Large intestine (tissue), 3 donors: ENCODE measurements around the gene INO80. TPM values are rescaled to one million over a fixed set of nuclear protein-coding genes. Genes with fewer than 3 reads are reported as not detected.

Experiments
- DNase-seq, 2 donors: peaks; one replicate each; pipeline versions ENCODE4 v3.0.0 to v3.0.0-alpha.2; 2013
- H3K27ac ChIP-seq: one replicate; pipeline ENCODE4 v1.5.1; 2013; ENCODE audit warnings: low read length
- H3K27me3 ChIP-seq: 2 replicates; pipeline ENCODE4 v1.6.1; 2013; ENCODE audit warnings: low read length; ENCODE audit not compliant: control insufficient read depth, insufficient read depth
- H3K36me3 ChIP-seq: 2 replicates; pipeline ENCODE4 v1.6.1; 2013; ENCODE audit warnings: low read length; ENCODE audit not compliant: control insufficient read depth, insufficient read depth
- H3K4me1 ChIP-seq: one replicate; pipeline ENCODE4 v1.6.1; 2013; ENCODE audit warnings: low read length; ENCODE audit not compliant: control insufficient read depth, insufficient read depth
- H3K4me3 ChIP-seq: one replicate; pipeline ENCODE4 v1.5.1; 2013; ENCODE audit warnings: low read length
- H3K9me3 ChIP-seq: one replicate; pipeline ENCODE4 v1.6.1; 2013; ENCODE audit warnings: mild to moderate bottlenecking, low read depth, low read length, moderate library complexity; ENCODE audit not compliant: control insufficient read depth
- WGBS: methylation state at CpG from one replicate; pipeline ENCODE4 v1.1.5; 2013; ENCODE audit warnings: low lambda C conversion rate; ENCODE audit not compliant: insufficient coverage; 5-methylcytosine and 5-hydroxymethylcytosine counted together
- polyA plus RNA-seq: library from polyadenylated mRNA; unstranded; fragments of 120-200 nt; gene quantifications from one replicate; pipeline ENCODE4 v1.2.1, GENCODE V29; 2013

Gene INO80
- polyA plus RNA-seq, 1 donor = 18.2 TPM

GRCh38 chr15:40942878-40943277 lies 173.2 kb downstream of the INO80 start:
- Histone ChIP-seq H3K9me3 (no peaks in the 10 kb centered on the region), H3K27ac (no peak overlapping the region), H3K36me3 (peaks cover 2% of the 10 kb centered on the region), H3K4me3 (no peak overlapping the region), H3K4me1 (peaks cover 22% of the 10 kb centered on the region), H3K27me3 (no peaks in the 10 kb centered on the region)
- 40% methylated on average over 1 of the region's 12 CpGs for WGBS
- no peak for DNase-seq

- no peaks in the 10 kb centered on the region for H3K9me3 ChIP-seq
- no CpG with 5 or more reads among the region's 15 CpGs for WGBS
- peaks cover 22% of the 10 kb centered on the region for H3K4me1 ChIP-seq
- DNase-seq = no peak
- peaks cover 7% of the 10 kb centered on the region for H3K36me3 ChIP-seq
- H3K4me3 ChIP-seq = peak overlapping the region; percentile 67
- peak overlapping the region; percentile 81 for H3K27ac ChIP-seq
- no peaks in the 10 kb centered on the region for H3K27me3 ChIP-seq
Measured at GRCh38 chr15:40942337-40942854, 173.7 kb downstream of the INO80 start.

- DNase-seq = peak; percentile 69 to 89
- H3K4me1 ChIP-seq = peaks cover 22% of the 10 kb centered on the region
- peak overlapping the region; percentile 82 for H3K27ac ChIP-seq
- H3K36me3 ChIP-seq = peaks cover 13% of the 10 kb centered on the region
- H3K4me3 ChIP-seq = peak overlapping the region; percentile 67
- no peaks in the 10 kb centered on the region for H3K9me3 ChIP-seq
- no CpG with 5 or more reads among the region's 92 CpGs for WGBS
- no peaks in the 10 kb centered on the region for H3K27me3 ChIP-seq
Measured at GRCh38 chr15:40941528-40942336, 174.3 kb downstream of the INO80 start.

GRCh38 chr15:40941068-40941527 lies 175.0 kb downstream of the INO80 start:
- WGBS = no CpG with 5 or more reads among the region's 7 CpGs

GRCh38 chr15:40940296-40940801 lies 175.7 kb downstream of the INO80 start:
- Histone ChIP-seq H3K36me3 (peaks cover 25% of the 10 kb centered on the region), H3K4me3 (no peak overlapping the region), H3K27ac (peak overlapping the region; percentile 82), H3K4me1 (peaks cover 22% of the 10 kb centered on the region), H3K27me3 (no peaks in the 10 kb centered on the region), H3K9me3 (peaks cover 2% of the 10 kb centered on the region)
- no CpG with 5 or more reads among the region's 15 CpGs for WGBS
- no peak for DNase-seq

More at GRCh38 chr15:40941068-40941527, 175.0 kb downstream of the INO80 start:
- Histone ChIP-seq H3K9me3 (peaks cover 2% of the 10 kb centered on the region), H3K27me3 (no peaks in the 10 kb centered on the region), H3K4me1 (peaks cover 22% of the 10 kb centered on the region), H3K27ac (peak overlapping the region; percentile 82), H3K4me3 (peak overlapping the region; percentile 37), H3K36me3 (peaks cover 19% of the 10 kb centered on the region)
- DNase-seq = no peak

GRCh38 chr15:40938536-40938870 lies 177.6 kb downstream of the INO80 start:
- Histone ChIP-seq H3K4me3 (no peak overlapping the region), H3K27ac (no peak overlapping the region), H3K36me3 (peaks cover 35% of the 10 kb centered on the region), H3K9me3 (peaks cover 2% of the 10 kb centered on the region), H3K27me3 (no peaks in the 10 kb centered on the region), H3K4me1 (peaks cover 37% of the 10 kb centered on the region)
- WGBS = no CpG with 5 or more reads among the region's 6 CpGs
- no peak for DNase-seq

GRCh38 chr15:40937762-40938535 lies 178.1 kb downstream of the INO80 start:
- no CpG with 5 or more reads among the region's 19 CpGs for WGBS
- Histone ChIP-seq H3K36me3 (peaks cover 35% of the 10 kb centered on the region), H3K27me3 (no peaks in the 10 kb centered on the region), H3K4me1 (peaks cover 42% of the 10 kb centered on the region), H3K9me3 (peaks cover 2% of the 10 kb centered on the region), H3K27ac (no peak overlapping the region), H3K4me3 (no peak overlapping the region)
- DNase-seq = no peak

- Histone ChIP-seq H3K4me3 (no peak overlapping the region), H3K4me1 (peaks cover 39% of the 10 kb centered on the region)
Measured at GRCh38 chr15:40936709-40937666, 179.1 kb downstream of the INO80 start.

GRCh38 chr15:40936234-40936708 lies 179.8 kb downstream of the INO80 start:
- Histone ChIP-seq H3K4me1 (peaks cover 44% of the 10 kb centered on the region), H3K4me3 (no peak overlapping the region), H3K9me3 (peaks cover 2% of the 10 kb centered on the region), H3K36me3 (peaks cover 35% of the 10 kb centered on the region), H3K27me3 (no peaks in the 10 kb centered on the region), H3K27ac (no peak overlapping the region)
- no peak for DNase-seq
- no CpG with 5 or more reads among the region's 31 CpGs for WGBS

More at GRCh38 chr15:40936709-40937666, 179.1 kb downstream of the INO80 start:
- WGBS = no CpG with 5 or more reads among the region's 15 CpGs
- peaks cover 35% of the 10 kb centered on the region for H3K36me3 ChIP-seq
- DNase-seq = no peak
- H3K27ac ChIP-seq = no peak overlapping the region
- H3K27me3 ChIP-seq = no peaks in the 10 kb centered on the region
- peaks cover 2% of the 10 kb centered on the region for H3K9me3 ChIP-seq
